HEK293 (cell line): ENCODE results near the gene USF3.

Source experiments
- EGR2 ChIP-seq: fragments of 450-650 bp; formaldehyde crosslinking; IDR thresholded peaks from 2 replicates; pipeline ENCODE4 v1.5.1; 2016; ENCODE audit warnings: low read depth, missing biosample characterization, missing genetic modification characterization
- FEZF1 ChIP-seq: fragments of 450-650 bp; formaldehyde crosslinking; IDR thresholded peaks from 2 replicates; pipeline ENCODE4 v1.5.1; 2016; ENCODE audit warnings: missing biosample characterization, missing genetic modification characterization
- GFI1B ChIP-seq: fragments of 450-650 bp; formaldehyde crosslinking; IDR thresholded peaks from 2 replicates; pipeline ENCODE4 v1.5.1; 2016; ENCODE audit warnings: missing biosample characterization, missing genetic modification characterization
- GLIS2 ChIP-seq: fragments of 450-650 bp; formaldehyde crosslinking; IDR thresholded peaks from 2 replicates; pipeline ENCODE4 v1.5.1; 2016; ENCODE audit warnings: missing biosample characterization, missing genetic modification characterization
- KLF16 ChIP-seq: fragments of 450-650 bp; formaldehyde crosslinking; IDR thresholded peaks from 2 replicates; pipeline ENCODE4 v1.5.1; 2017; ENCODE audit warnings: missing biosample characterization, missing genetic modification characterization
- PRDM1 ChIP-seq: fragments of 450-650 bp; formaldehyde crosslinking; IDR thresholded peaks from 2 replicates; pipeline ENCODE4; 2016; ENCODE audit warnings: missing biosample characterization, missing genetic modification characterization
- SCRT2 ChIP-seq: fragments of 450-650 bp; formaldehyde crosslinking; IDR thresholded peaks from 2 replicates; pipeline ENCODE4 v1.5.1; 2016; ENCODE audit warnings: missing biosample characterization, missing genetic modification characterization
- SP3 ChIP-seq: fragments of 450-650 bp; formaldehyde crosslinking; IDR thresholded peaks from 2 replicates; pipeline ENCODE4 v1.5.1; 2016; ENCODE audit warnings: missing biosample characterization, missing genetic modification characterization
- SP7 ChIP-seq: fragments of 450-650 bp; formaldehyde crosslinking; IDR thresholded peaks from 2 replicates; pipeline ENCODE4 v1.5.1; 2016; ENCODE audit warnings: missing biosample characterization, missing genetic modification characterization
- TCF7L2 ChIP-seq: IDR thresholded peaks from 2 replicates; pipeline ENCODE4 v1.6.1; 2011; ENCODE audit warnings: low read depth, mild to moderate bottlenecking, inconsistent platforms, low read length, moderate library complexity, borderline replicate concordance
- TRIM28 ChIP-seq: IDR thresholded peaks from 2 replicates; pipeline ENCODE4 v1.6.1; 2011; ENCODE audit warnings: low read length, control low read depth, borderline replicate concordance
- ZEB2 ChIP-seq: fragments of 450-650 bp; formaldehyde crosslinking; IDR thresholded peaks from 2 replicates; pipeline ENCODE4 v1.5.1; 2016; ENCODE audit warnings: missing biosample characterization, missing genetic modification characterization
- ZFHX2 ChIP-seq: fragments of 450-650 bp; formaldehyde crosslinking; conservative IDR thresholded peaks from 2 replicates; pipeline ENCODE4 v1.5.1; 2016; ENCODE audit warnings: missing biosample characterization, missing genetic modification characterization
- ZFP3 ChIP-seq: fragments of 450-650 bp; formaldehyde crosslinking; IDR thresholded peaks from 2 replicates; pipeline ENCODE4 v1.5.1; 2016; ENCODE audit warnings: low read depth, missing biosample characterization, missing genetic modification characterization
- ZNF138 ChIP-seq: fragments of 450-650 bp; formaldehyde crosslinking; IDR thresholded peaks from 2 replicates; pipeline ENCODE4 v1.5.1; 2016; ENCODE audit warnings: missing biosample characterization, missing genetic modification characterization, borderline replicate concordance
- ZNF146 ChIP-seq: fragments of 450-650 bp; formaldehyde crosslinking; IDR thresholded peaks from 2 replicates; pipeline ENCODE4 v1.5.1; 2016; ENCODE audit warnings: missing biosample characterization, missing genetic modification characterization
- ZNF2 ChIP-seq: fragments of 450-650 bp; formaldehyde crosslinking; IDR thresholded peaks from 2 replicates; pipeline ENCODE4 v1.5.1; 2016; ENCODE audit warnings: missing biosample characterization, missing genetic modification characterization
- ZNF214 ChIP-seq: fragments of 450-650 bp; formaldehyde crosslinking; IDR thresholded peaks from 2 replicates; pipeline ENCODE4 v1.5.1; 2017; ENCODE audit warnings: missing biosample characterization, mild to moderate bottlenecking, missing genetic modification characterization, borderline replicate concordance
- ZNF223 ChIP-seq: fragments of 450-650 bp; formaldehyde crosslinking; IDR thresholded peaks from 2 replicates; pipeline ENCODE4 v1.5.1; 2016; ENCODE audit warnings: missing biosample characterization, missing genetic modification characterization
- ZNF23 ChIP-seq: fragments of 450-650 bp; formaldehyde crosslinking; IDR thresholded peaks from 2 replicates; pipeline ENCODE4 v1.5.1; 2016; ENCODE audit warnings: missing biosample characterization, missing genetic modification characterization, borderline replicate concordance
- ZNF239 ChIP-seq: fragments of 450-650 bp; formaldehyde crosslinking; IDR thresholded peaks from 2 replicates; pipeline ENCODE4 v1.5.1; 2016; ENCODE audit warnings: missing biosample characterization, missing genetic modification characterization
- ZNF341 ChIP-seq: fragments of 450-650 bp; formaldehyde crosslinking; IDR thresholded peaks from 2 replicates; pipeline ENCODE4; 2016; ENCODE audit warnings: low read depth, missing biosample characterization, missing genetic modification characterization
- ZNF366 ChIP-seq: fragments of 450-650 bp; formaldehyde crosslinking; conservative IDR thresholded peaks from 2 replicates; pipeline ENCODE4 v1.5.1; 2016; ENCODE audit warnings: missing biosample characterization, missing genetic modification characterization
- ZNF423 ChIP-seq: fragments of 450-650 bp; formaldehyde crosslinking; IDR thresholded peaks from 2 replicates; pipeline ENCODE4 v1.5.1; 2016; ENCODE audit warnings: missing biosample characterization, missing genetic modification characterization
- ZNF473 ChIP-seq: fragments of 450-650 bp; formaldehyde crosslinking; IDR thresholded peaks from 2 replicates; pipeline ENCODE4 v1.5.1; 2017; ENCODE audit warnings: missing biosample characterization, missing genetic modification characterization
- ZNF510 ChIP-seq: fragments of 450-650 bp; formaldehyde crosslinking; IDR thresholded peaks from 2 replicates; pipeline ENCODE4 v1.5.1; 2018; ENCODE audit warnings: mild to moderate bottlenecking, missing genetic modification characterization, missing biosample characterization; ENCODE audit not compliant: insufficient replicate concordance
- ZNF530 ChIP-seq: fragments of 450-650 bp; formaldehyde crosslinking; IDR thresholded peaks from 2 replicates; pipeline ENCODE4 v1.5.1; 2016; ENCODE audit warnings: low read depth, missing biosample characterization, missing genetic modification characterization
- ZNF548 ChIP-seq: fragments of 450-650 bp; formaldehyde crosslinking; IDR thresholded peaks from 2 replicates; pipeline ENCODE4 v1.5.1; 2016; ENCODE audit warnings: missing biosample characterization, missing genetic modification characterization
- ZNF596 ChIP-seq: fragments of 450-650 bp; IDR thresholded peaks from 2 replicates; pipeline ENCODE4 v1.5.0; 2018; ENCODE audit warnings: missing biosample characterization, mild to moderate bottlenecking, missing genetic modification characterization, moderate library complexity
- ZNF654 ChIP-seq: fragments of 450-650 bp; formaldehyde crosslinking; IDR thresholded peaks from 2 replicates; pipeline ENCODE4 v1.5.1; 2016; ENCODE audit warnings: low read depth, missing biosample characterization, missing genetic modification characterization
- ZNF76 ChIP-seq: fragments of 450-650 bp; formaldehyde crosslinking; IDR thresholded peaks from 2 replicates; pipeline ENCODE4; 2016; ENCODE audit warnings: low read depth, missing biosample characterization, missing genetic modification characterization, borderline replicate concordance
- ZNF785 ChIP-seq: fragments of 450-650 bp; formaldehyde crosslinking; IDR thresholded peaks from 2 replicates; pipeline ENCODE4 v1.5.1; 2016; ENCODE audit warnings: missing biosample characterization, missing genetic modification characterization
- TF ChIP-seq, protein P1 (sequence below): fragments of 450-650 bp; formaldehyde crosslinking; IDR thresholded peaks from 2 replicates; pipeline ENCODE4 v1.5.1; 2016; ENCODE audit warnings: missing biosample characterization, missing genetic modification characterization
- TF ChIP-seq, protein P2 (sequence below): fragments of 450-650 bp; formaldehyde crosslinking; IDR thresholded peaks from 2 replicates; pipeline ENCODE4 v1.5.1; 2016; ENCODE audit warnings: missing biosample characterization, missing genetic modification characterization
- TF ChIP-seq, protein P3 (sequence below): fragments of 450-650 bp; formaldehyde crosslinking; IDR thresholded peaks from 2 replicates; pipeline ENCODE4 v1.5.1; 2017; ENCODE audit warnings: missing biosample characterization, missing genetic modification characterization
- TF ChIP-seq, protein P4 (sequence below): fragments of 450-650 bp; formaldehyde crosslinking; IDR thresholded peaks from 2 replicates; pipeline ENCODE4 v1.5.1; 2016; ENCODE audit warnings: missing biosample characterization, missing genetic modification characterization

USF3 gene

DNA sequence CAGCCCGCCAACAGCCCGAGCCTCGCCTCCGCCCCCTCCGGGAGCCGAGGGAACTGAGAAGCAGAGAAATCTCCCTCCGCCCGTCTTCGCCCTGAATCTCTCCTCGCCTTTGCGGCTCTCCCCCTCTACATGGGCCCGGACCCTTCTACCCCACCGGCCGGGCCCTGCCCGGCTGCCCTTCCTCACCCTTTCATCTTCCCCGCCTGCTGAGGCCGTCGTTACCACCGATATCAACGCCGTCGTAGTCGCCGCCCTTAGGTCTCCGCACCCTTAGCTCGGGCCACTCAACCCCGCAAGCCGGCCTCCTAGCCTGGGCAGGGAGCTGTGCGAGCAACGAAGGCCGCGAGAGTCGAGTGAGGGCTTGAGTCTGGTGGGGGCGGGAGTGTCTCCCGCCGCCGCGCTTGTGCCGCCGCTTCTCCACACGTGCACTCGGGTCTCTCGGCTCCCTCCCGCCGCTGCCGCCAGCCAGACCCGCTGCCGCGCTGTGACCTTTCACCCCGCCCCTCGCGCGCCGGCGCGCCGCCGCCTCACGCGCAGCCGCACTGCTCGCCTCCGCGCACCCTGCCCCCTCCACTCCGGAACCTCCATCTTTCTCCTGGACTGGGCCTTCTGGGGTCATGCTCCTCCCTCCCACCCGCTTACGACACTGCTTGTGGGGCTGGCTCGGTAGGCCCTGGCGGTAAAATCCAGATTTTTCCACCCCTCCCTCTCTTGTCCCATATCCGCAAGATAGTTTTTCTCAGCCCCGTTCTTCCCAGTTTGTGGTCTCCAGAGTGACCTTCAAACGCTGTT is 49.5 kb upstream of the USF3 start, which contains the start of gene NAA50 (continued):
- no peak for TF ChIP-seq PRDM1 (tag by site-specific recombination)
- no peak for TF ChIP-seq ZNF530 (tag by site-specific recombination)
- TF ChIP-seq ZNF423 (tag by site-specific recombination), result no peak
- TF ChIP-seq ZFHX2 (tag by site-specific recombination), result no peak; the same call in 1 of the 2 replicates
- TF ChIP-seq ZNF596 (tag by site-specific recombination), result no peak
- TF ChIP-seq ZNF23 (tag by site-specific recombination), result no peak
- TF ChIP-seq ZNF223 (tag by site-specific recombination), result no peak
- TF ChIP-seq ZFP3 (tag by site-specific recombination), result no peak
- no peak for TF ChIP-seq ZNF654 (tag by site-specific recombination)
- no peak; the same call in 1 of the 2 replicates for TF ChIP-seq SP7 (tag by site-specific recombination)
- TF ChIP-seq, protein P1, sequence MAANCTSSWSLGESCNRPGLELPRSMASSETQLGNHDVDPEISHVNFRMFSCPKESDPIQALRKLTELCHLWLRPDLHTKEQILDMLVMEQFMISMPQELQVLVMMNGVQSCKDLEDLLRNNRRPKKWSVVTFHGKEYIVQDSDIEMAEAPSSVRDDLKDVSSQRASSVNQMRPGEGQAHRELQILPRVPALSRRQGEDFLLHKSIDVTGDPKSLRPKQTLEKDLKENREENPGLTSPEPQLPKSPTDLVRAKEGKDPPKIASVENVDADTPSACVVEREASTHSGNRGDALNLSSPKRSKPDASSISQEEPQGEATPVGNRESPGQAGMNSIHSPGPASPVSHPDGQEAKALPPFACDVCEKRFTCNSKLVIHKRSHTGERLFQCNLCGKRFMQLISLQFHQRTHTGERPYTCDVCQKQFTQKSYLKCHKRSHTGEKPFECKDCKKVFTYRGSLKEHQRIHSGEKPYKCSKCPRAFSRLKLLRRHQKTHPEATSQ, result 0 out of 2 replicates have a peak, but pooled peaks have one; percentile 64
- TF ChIP-seq, protein P2, sequence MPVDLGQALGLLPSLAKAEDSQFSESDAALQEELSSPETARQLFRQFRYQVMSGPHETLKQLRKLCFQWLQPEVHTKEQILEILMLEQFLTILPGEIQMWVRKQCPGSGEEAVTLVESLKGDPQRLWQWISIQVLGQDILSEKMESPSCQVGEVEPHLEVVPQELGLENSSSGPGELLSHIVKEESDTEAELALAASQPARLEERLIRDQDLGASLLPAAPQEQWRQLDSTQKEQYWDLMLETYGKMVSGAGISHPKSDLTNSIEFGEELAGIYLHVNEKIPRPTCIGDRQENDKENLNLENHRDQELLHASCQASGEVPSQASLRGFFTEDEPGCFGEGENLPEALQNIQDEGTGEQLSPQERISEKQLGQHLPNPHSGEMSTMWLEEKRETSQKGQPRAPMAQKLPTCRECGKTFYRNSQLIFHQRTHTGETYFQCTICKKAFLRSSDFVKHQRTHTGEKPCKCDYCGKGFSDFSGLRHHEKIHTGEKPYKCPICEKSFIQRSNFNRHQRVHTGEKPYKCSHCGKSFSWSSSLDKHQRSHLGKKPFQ, result no peak
- peak; percentile 85 for TF ChIP-seq ZNF341 (tag by site-specific recombination)
- TF ChIP-seq ZNF138 (tag by site-specific recombination), result no peak
- no peak for TF ChIP-seq ZNF214
- TF ChIP-seq SCRT2 (tag by site-specific recombination), result no peak
- TF ChIP-seq TRIM28, result no peak
- no peak for TF ChIP-seq GFI1B (tag by site-specific recombination)
- peak; percentile 61 for TF ChIP-seq GLIS2 (tag by site-specific recombination)
- TF ChIP-seq, protein P3, sequence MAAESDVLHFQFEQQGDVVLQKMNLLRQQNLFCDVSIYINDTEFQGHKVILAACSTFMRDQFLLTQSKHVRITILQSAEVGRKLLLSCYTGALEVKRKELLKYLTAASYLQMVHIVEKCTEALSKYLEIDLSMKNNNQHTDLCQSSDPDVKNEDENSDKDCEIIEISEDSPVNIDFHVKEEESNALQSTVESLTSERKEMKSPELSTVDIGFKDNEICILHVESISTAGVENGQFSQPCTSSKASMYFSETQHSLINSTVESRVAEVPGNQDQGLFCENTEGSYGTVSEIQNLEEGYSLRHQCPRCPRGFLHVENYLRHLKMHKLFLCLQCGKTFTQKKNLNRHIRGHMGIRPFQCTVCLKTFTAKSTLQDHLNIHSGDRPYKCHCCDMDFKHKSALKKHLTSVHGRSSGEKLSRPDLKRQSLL, result no peak
- no peak for TF ChIP-seq ZNF785 (tag by site-specific recombination)
- TF ChIP-seq, protein P4, sequence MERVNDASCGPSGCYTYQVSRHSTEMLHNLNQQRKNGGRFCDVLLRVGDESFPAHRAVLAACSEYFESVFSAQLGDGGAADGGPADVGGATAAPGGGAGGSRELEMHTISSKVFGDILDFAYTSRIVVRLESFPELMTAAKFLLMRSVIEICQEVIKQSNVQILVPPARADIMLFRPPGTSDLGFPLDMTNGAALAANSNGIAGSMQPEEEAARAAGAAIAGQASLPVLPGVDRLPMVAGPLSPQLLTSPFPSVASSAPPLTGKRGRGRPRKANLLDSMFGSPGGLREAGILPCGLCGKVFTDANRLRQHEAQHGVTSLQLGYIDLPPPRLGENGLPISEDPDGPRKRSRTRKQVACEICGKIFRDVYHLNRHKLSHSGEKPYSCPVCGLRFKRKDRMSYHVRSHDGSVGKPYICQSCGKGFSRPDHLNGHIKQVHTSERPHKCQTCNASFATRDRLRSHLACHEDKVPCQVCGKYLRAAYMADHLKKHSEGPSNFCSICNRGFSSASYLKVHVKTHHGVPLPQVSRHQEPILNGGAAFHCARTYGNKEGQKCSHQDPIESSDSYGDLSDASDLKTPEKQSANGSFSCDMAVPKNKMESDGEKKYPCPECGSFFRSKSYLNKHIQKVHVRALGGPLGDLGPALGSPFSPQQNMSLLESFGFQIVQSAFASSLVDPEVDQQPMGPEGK (tag by site-specific recombination), result peak; percentile 76
- TF ChIP-seq ZNF510, result no peak
- TF ChIP-seq FEZF1 (tag by site-specific recombination), result no peak
- no peak for TF ChIP-seq KLF16 (tag by site-specific recombination)
- peak; percentile 79; the same call in 1 of the 2 replicates for TF ChIP-seq TCF7L2
- TF ChIP-seq EGR2 (tag by site-specific recombination), result 0 out of 2 replicates have a peak, but pooled peaks have one; percentile 18
- no peak for TF ChIP-seq ZNF76 (tag by site-specific recombination)
- TF ChIP-seq ZNF239, result no peak
- no peak for TF ChIP-seq ZNF548 (tag by site-specific recombination)
- TF ChIP-seq ZNF2 (tag by site-specific recombination), result 0 out of 2 replicates have a peak, but pooled peaks have one; percentile 17
- peak; percentile 43; the same call in 1 of the 2 replicates for TF ChIP-seq SP3 (tag by site-specific recombination)
- no peak for TF ChIP-seq ZNF146 (tag by site-specific recombination)
- TF ChIP-seq ZEB2, result peak; percentile 37; the same call in 1 of the 2 replicates
- no peak for TF ChIP-seq ZNF473 (tag by site-specific recombination)
- TF ChIP-seq ZNF366 (tag by site-specific recombination), result peak; percentile 73; the same call in 1 of the 2 replicates
